GM11168 (cell line): ENCODE measurements around the gene ZCCHC10.
"Not testable (repeated sequence)": the region's sequence is repeated elsewhere in the genome, so short reads cannot be mapped to it uniquely, and the experiment has no call there.

ENCODE experiments used
- in situ Hi-C: fragments of 300-500 bp; cut with MboI; formaldehyde crosslinking; loops from one replicate; pipeline ENCODE4 v1.12.0; 2022; ENCODE audit warnings: low sequenced_read_pairs; ENCODE audit not compliant: unreplicated experiment

The ZCCHC10 gene

GRCh38 chr5:133046560-133046959 is 20.2 kb upstream of the ZCCHC10 start:
- in situ Hi-C loops, result not testable (repeated sequence)

GRCh38 chr5:133041910-133042309 is 15.6 kb upstream of the ZCCHC10 start:
- in situ Hi-C loops, result no loop called here

GRCh38 chr5:133041157-133041784 is 14.9 kb upstream of the ZCCHC10 start:
- in situ Hi-C loops, result no loop called here

- in situ Hi-C loops, result not testable (repeated sequence)
Observed at GRCh38 chr5:133036677-133037076, 10.3 kb upstream of the ZCCHC10 start.

- in situ Hi-C loops, result no loop called here
Observed at GRCh38 chr5:133035224-133035623, 8.9 kb upstream of the ZCCHC10 start.

- in situ Hi-C loops, result no loop called here
Observed at GRCh38 chr5:133034064-133034463, 7.7 kb upstream of the ZCCHC10 start.

- in situ Hi-C loops, result no loop called here
Observed at GRCh38 chr5:133032852-133033742, 6.7 kb upstream of the ZCCHC10 start.

GRCh38 chr5:133030343-133031005 is 4.1 kb upstream of the ZCCHC10 start:
- in situ Hi-C loops, result no loop called here

- in situ Hi-C loops, result no loop called here
Observed at GRCh38 chr5:133029416-133029815, 3.1 kb upstream of the ZCCHC10 start.

- in situ Hi-C loops, result no loop called here
Observed at GRCh38 chr5:133026664-133027153, 360 bp upstream of the ZCCHC10 start.

GRCh38 chr5:133019471-133019870 is 6.9 kb downstream of the ZCCHC10 start:
- in situ Hi-C loops, result not testable (repeated sequence)

- in situ Hi-C loops, result no loop called here
Observed at GRCh38 chr5:133017964-133018363, 8.4 kb downstream of the ZCCHC10 start.

GRCh38 chr5:133015466-133015865 is 10.9 kb downstream of the ZCCHC10 start:
- in situ Hi-C loops, result no loop called here

GRCh38 chr5:133008455-133008854 is 17.9 kb downstream of the ZCCHC10 start:
- in situ Hi-C loops, result not testable (repeated sequence)

GRCh38 chr5:133006653-133007052 is 19.7 kb downstream of the ZCCHC10 start:
- in situ Hi-C loops, result no loop called here

GRCh38 chr5:132999246-132999645 is 27.1 kb downstream of the ZCCHC10 start:
- in situ Hi-C loops, result no loop called here

GRCh38 chr5:132998556-132998955 is 27.8 kb downstream of the ZCCHC10 start:
- in situ Hi-C loops, result no loop called here

GRCh38 chr5:132996307-132996706 is 30.0 kb downstream of the ZCCHC10 start:
- in situ Hi-C loops, result no loop called here

- in situ Hi-C loops, result no loop called here
Observed at GRCh38 chr5:132987531-132988408, 38.6 kb downstream of the ZCCHC10 start.

- in situ Hi-C loops, result not testable (repeated sequence)
Observed at GRCh38 chr5:132982971-132983370, 43.4 kb downstream of the ZCCHC10 start.
